ENCODE measurements around the gene UBAP1L.

Gene UBAP1L

DNA sequence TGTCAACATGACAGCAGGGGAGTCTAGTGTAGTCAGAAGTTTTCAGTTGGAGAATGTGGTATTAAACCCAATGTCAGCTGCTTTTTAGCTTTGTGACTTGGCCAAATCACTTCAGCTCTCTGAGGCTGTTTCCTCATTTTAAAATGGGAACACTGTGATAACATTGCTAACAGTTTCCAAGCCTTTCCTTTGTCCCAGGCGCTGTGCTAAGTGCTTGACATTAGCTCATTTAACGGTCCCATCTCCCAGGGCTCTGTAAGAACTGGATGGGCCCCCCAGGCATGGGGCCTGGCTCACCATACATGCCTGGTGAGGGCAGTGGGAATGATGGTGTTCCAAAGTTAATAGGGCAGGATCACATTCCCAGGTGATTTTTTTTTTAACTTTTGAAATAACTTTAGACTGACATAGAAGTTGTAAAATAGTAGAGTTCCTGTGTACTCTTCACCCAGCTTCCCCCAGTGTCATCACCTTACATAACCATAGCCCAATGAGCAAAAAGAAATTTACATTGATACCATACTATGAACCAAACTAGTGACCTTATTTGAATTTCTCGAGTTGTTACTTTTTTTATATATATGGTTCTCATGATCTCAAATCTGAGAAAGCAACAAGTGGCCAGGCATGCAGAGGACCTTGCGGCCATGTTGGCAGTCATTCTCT, 54.9 kb downstream of the UBAP1L start:
- no peak overlapping the region for H3K4me3 ChIP-seq (ENCODE audit: insufficient read depth in 1 of 2, low read depth in 1 of 2, low read length in 2 of 2)
- H3K9ac ChIP-seq (ENCODE audit: low read length): no peak overlapping the region
- H3K36me3 ChIP-seq (ENCODE audit: control insufficient read depth in 1 of 2, insufficient read depth in 2 of 2, low read depth in 1 of 2, low read length in 2 of 2): no peaks in the 10 kb centered on the region
- peaks cover 49 to 77% of the 10 kb centered on the region in 2 experiments for H3K27me3 ChIP-seq (ENCODE audit: control insufficient read depth in 1 of 2, insufficient read depth in 1 of 2, low read length in 2 of 2)
- H2BK12ac ChIP-seq (ENCODE audit: low read length in 2 of 2): no peak overlapping the region
- no peak overlapping the region for H2AK5ac ChIP-seq (ENCODE audit: low read length, severe bottlenecking)
- H3K23ac ChIP-seq (ENCODE audit: low read length in 2 of 2): no peak overlapping the region
- no peak overlapping the region for H4K8ac ChIP-seq (ENCODE audit: low read length)
- H2BK5ac ChIP-seq (ENCODE audit: low read depth, low read length, poor library complexity, severe bottlenecking): no peak overlapping the region
- no peak overlapping the region for H2BK120ac ChIP-seq (ENCODE audit: low read depth, low read length)
- no peak overlapping the region for H3K4ac ChIP-seq (ENCODE audit: low read depth in 1 of 2, low read length in 2 of 2)
- H2BK15ac ChIP-seq (ENCODE audit: low read depth, poor library complexity, severe bottlenecking): no peak overlapping the region
- WGBS: 94% methylated on average over 4 of the region's 4 CpGs
- H3K4me2 ChIP-seq (ENCODE audit: low read length, poor library complexity, severe bottlenecking): no peak overlapping the region
- H3K4me1 ChIP-seq (ENCODE audit: control insufficient read depth, insufficient read depth, low read depth, low read length): peaks cover 23% of the 10 kb centered on the region
- no peak overlapping the region for H3K18ac ChIP-seq (ENCODE audit: low read depth in 1 of 2, low read length in 2 of 2)
- no peak for DNase-seq
- peaks cover 7% of the 10 kb centered on the region for H3K9me3 ChIP-seq (ENCODE audit: control insufficient read depth, low read length)
- H4K91ac ChIP-seq (ENCODE audit: low read length): no peak overlapping the region
- H3K14ac ChIP-seq (ENCODE audit: low read length in 2 of 2): no peak overlapping the region
- no peak overlapping the region for H2AFZ ChIP-seq (ENCODE audit: low read depth, low read length)
- H3K27ac ChIP-seq (ENCODE audit: low read length, poor library complexity, severe bottlenecking): no peak overlapping the region
- no peaks in the 10 kb centered on the region for H3K79me1 ChIP-seq (replicated peaks; ENCODE audit: low read length, poor library complexity, severe bottlenecking)

DNA sequence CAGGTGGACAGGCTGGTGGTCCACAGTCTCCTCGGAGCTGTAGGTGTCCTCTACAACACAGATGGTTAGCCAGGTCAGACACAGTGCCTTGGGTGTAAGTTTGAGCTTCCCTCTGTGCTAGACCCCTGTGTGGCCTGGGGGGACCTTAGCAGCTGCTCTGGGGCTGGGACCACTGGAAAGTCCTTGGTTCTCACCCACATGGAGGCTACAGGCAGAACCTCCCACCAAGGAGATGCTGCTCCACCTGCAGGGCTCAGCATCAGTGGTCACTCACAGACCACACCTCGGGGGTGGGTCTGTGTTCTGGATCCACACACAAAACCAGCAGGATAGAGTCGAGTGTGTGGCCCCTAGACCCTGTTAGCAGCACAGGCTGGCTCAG, 55.6 kb downstream of the UBAP1L start:
- Histone ChIP-seq H3K27ac (ENCODE audit: low read length, poor library complexity, severe bottlenecking) (no peak overlapping the region), H2BK5ac (ENCODE audit: low read depth, low read length, poor library complexity, severe bottlenecking) (no peak overlapping the region), H2BK12ac (ENCODE audit: low read length in 2 of 2) (no peak overlapping the region), H3K4me3 (ENCODE audit: insufficient read depth in 1 of 2, low read depth in 1 of 2, low read length in 2 of 2) (no peak overlapping the region), H3K4me1 (ENCODE audit: control insufficient read depth, insufficient read depth, low read depth, low read length) (peaks cover 29% of the 10 kb centered on the region), H3K36me3 (ENCODE audit: control insufficient read depth in 1 of 2, insufficient read depth in 2 of 2, low read depth in 1 of 2, low read length in 2 of 2) (no peaks in the 10 kb centered on the region), H4K8ac (ENCODE audit: low read length) (no peak overlapping the region), H4K91ac (ENCODE audit: low read length) (no peak overlapping the region), H3K4ac (ENCODE audit: low read depth in 1 of 2, low read length in 2 of 2) (no peak overlapping the region), H3K9me3 (ENCODE audit: control insufficient read depth, low read length) (peaks cover 7% of the 10 kb centered on the region), H3K4me2 (ENCODE audit: low read length, poor library complexity, severe bottlenecking) (no peak overlapping the region), H3K9ac (ENCODE audit: low read length) (no peak overlapping the region), H3K14ac (ENCODE audit: low read length in 2 of 2) (no peak overlapping the region), H2AFZ (ENCODE audit: low read depth, low read length) (no peak overlapping the region), H3K27me3 (ENCODE audit: control insufficient read depth in 1 of 2, insufficient read depth in 1 of 2, low read length in 2 of 2) (peaks cover 45 to 74% of the 10 kb centered on the region in 2 experiments), H3K23ac (ENCODE audit: low read length in 2 of 2) (no peak overlapping the region), H3K18ac (ENCODE audit: low read depth in 1 of 2, low read length in 2 of 2) (no peak overlapping the region), H2BK15ac (ENCODE audit: low read depth, poor library complexity, severe bottlenecking) (no peak overlapping the region), H2AK5ac (ENCODE audit: low read length, severe bottlenecking) (no peak overlapping the region), H2BK120ac (ENCODE audit: low read depth, low read length) (no peak overlapping the region), H3K79me1 (replicated peaks; ENCODE audit: low read length, poor library complexity, severe bottlenecking) (no peaks in the 10 kb centered on the region)
- 76% methylated on average over 3 of the region's 3 CpGs for WGBS
- no peak for DNase-seq

DNA sequence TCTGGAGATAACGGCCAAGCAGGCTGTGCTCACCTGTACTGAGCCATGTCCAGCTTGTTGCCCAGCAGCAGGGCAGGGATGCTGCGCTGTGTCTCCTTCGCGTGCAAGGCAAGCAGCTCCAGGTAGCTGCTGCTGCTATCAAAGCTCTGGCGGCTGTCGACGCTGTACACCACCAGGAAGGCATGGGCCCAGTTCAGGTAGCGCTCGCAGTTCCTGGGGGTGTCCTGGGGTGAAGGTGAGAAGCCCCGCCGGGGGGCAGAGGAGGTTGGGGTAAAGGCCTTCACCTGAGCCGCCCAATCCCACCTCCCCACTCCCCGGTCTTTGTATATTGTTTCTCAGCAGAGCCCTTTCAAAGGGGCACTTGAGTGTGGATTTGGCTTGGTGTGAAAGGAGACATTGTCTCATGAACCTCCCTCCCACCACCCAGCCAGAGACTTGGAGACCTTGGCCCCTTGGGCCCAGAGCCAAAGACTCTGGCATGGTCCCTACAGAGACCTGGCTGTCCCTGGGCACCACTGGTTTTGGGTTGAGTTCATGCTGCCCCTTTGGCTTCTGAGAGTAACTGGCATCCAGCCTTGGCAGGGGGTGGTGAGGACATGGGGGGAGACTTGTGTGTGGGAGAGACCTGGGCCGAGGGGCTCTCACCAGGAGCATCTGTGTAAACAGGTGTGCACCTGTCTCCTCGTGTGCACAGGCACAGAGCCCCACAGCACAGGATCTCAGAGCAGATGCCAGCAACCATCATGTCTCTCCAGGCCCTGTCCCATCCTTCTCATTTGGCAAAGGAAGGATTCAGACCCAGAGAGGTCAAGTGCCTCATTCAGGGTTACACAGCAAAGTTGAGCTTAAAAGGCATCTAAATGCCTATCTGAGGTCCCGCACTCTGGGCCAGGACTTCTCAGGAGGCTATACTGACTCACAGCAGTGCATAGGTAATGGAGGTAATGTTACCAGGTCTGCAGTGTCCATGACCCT, 56.3 kb downstream of the UBAP1L start:
- Histone ChIP-seq H3K36me3 (ENCODE audit: control insufficient read depth in 1 of 2, insufficient read depth in 2 of 2, low read depth in 1 of 2, low read length in 2 of 2) (no peaks in the 10 kb centered on the region), H2AFZ (ENCODE audit: low read depth, low read length) (no peak overlapping the region), H3K4me1 (ENCODE audit: control insufficient read depth, insufficient read depth, low read depth, low read length) (peaks cover 29% of the 10 kb centered on the region), H3K4me3 (ENCODE audit: insufficient read depth in 1 of 2, low read depth in 1 of 2, low read length in 2 of 2) (no peak overlapping the region), H3K27me3 (ENCODE audit: control insufficient read depth in 1 of 2, insufficient read depth in 1 of 2, low read length in 2 of 2) (peaks cover 38 to 68% of the 10 kb centered on the region in 2 experiments), H3K4ac (ENCODE audit: low read depth in 1 of 2, low read length in 2 of 2) (peak overlapping the region in 1 of 2 experiments; percentile 38), H3K9me3 (ENCODE audit: control insufficient read depth, low read length) (peaks cover 7% of the 10 kb centered on the region), H3K27ac (ENCODE audit: low read length, poor library complexity, severe bottlenecking) (no peak overlapping the region), H3K79me1 (replicated peaks; ENCODE audit: low read length, poor library complexity, severe bottlenecking) (no peaks in the 10 kb centered on the region), H3K18ac (ENCODE audit: low read depth in 1 of 2, low read length in 2 of 2) (no peak overlapping the region), H2BK15ac (ENCODE audit: low read depth, poor library complexity, severe bottlenecking) (no peak overlapping the region), H2BK5ac (ENCODE audit: low read depth, low read length, poor library complexity, severe bottlenecking) (no peak overlapping the region), H3K4me2 (ENCODE audit: low read length, poor library complexity, severe bottlenecking) (no peak overlapping the region), H3K14ac (ENCODE audit: low read length in 2 of 2) (no peak overlapping the region), H4K91ac (ENCODE audit: low read length) (peak overlapping the region; percentile 12), H2BK120ac (ENCODE audit: low read depth, low read length) (no peak overlapping the region), H2BK12ac (ENCODE audit: low read length in 2 of 2) (no peak overlapping the region), H3K9ac (ENCODE audit: low read length) (no peak overlapping the region), H3K23ac (ENCODE audit: low read length in 2 of 2) (no peak overlapping the region), H4K8ac (ENCODE audit: low read length) (no peak overlapping the region), H2AK5ac (ENCODE audit: low read length, severe bottlenecking) (peak overlapping the region; percentile 7)
- no peak for DNase-seq
- 92% methylated on average over 13 of the region's 16 CpGs for WGBS

DNA sequence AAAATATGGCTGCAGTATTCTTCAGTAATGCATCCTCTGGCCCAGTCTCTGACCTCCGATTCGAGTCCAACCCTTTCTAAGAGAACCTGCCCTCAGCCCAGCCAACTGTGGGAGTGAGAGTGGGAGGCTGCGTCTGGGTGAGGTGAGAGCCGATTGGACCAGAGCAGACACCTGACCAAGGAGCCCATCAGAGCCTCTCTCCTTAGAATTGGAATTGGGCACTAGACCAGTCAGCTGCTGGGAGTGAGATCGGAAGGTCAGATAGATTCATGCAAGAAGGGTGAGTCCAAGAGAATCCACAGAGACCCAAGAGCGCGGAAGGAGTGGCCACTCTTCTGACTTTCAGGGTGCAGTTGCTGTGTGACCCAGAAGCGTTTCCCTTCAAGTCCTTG, 57.5 kb downstream of the UBAP1L start:
- DNase-seq: no peak
- H3K18ac ChIP-seq (ENCODE audit: low read depth in 1 of 2, low read length in 2 of 2): no peak overlapping the region
- H3K14ac ChIP-seq (ENCODE audit: low read length in 2 of 2): no peak overlapping the region
- no peak overlapping the region for H2BK15ac ChIP-seq (ENCODE audit: low read depth, poor library complexity, severe bottlenecking)
- H3K4ac ChIP-seq (ENCODE audit: low read depth in 1 of 2, low read length in 2 of 2): no peak overlapping the region
- no peak overlapping the region for H4K91ac ChIP-seq (ENCODE audit: low read length)
- H3K4me2 ChIP-seq (ENCODE audit: low read length, poor library complexity, severe bottlenecking): no peak overlapping the region
- no peak overlapping the region for H4K8ac ChIP-seq (ENCODE audit: low read length)
- peaks cover 29% of the 10 kb centered on the region for H3K4me1 ChIP-seq (ENCODE audit: control insufficient read depth, insufficient read depth, low read depth, low read length)
- no peak overlapping the region for H3K4me3 ChIP-seq (ENCODE audit: insufficient read depth in 1 of 2, low read depth in 1 of 2, low read length in 2 of 2)
- H3K9ac ChIP-seq (ENCODE audit: low read length): no peak overlapping the region
- no peaks in the 10 kb centered on the region for H3K36me3 ChIP-seq (ENCODE audit: control insufficient read depth in 1 of 2, insufficient read depth in 2 of 2, low read depth in 1 of 2, low read length in 2 of 2)
- H3K27ac ChIP-seq (ENCODE audit: low read length, poor library complexity, severe bottlenecking): no peak overlapping the region
- no peak overlapping the region for H2AFZ ChIP-seq (ENCODE audit: low read depth, low read length)
- H3K27me3 ChIP-seq (ENCODE audit: control insufficient read depth in 1 of 2, insufficient read depth in 1 of 2, low read length in 2 of 2): peaks cover 35 to 62% of the 10 kb centered on the region in 2 experiments
- H2BK12ac ChIP-seq (ENCODE audit: low read length in 2 of 2): no peak overlapping the region
- H2BK5ac ChIP-seq (ENCODE audit: low read depth, low read length, poor library complexity, severe bottlenecking): peak overlapping the region; percentile 8
- H3K23ac ChIP-seq (ENCODE audit: low read length in 2 of 2): no peak overlapping the region
- 94% methylated on average over 8 of the region's 8 CpGs for WGBS
- H3K9me3 ChIP-seq (ENCODE audit: control insufficient read depth, low read length): peaks cover 7% of the 10 kb centered on the region
- no peak overlapping the region for H2BK120ac ChIP-seq (ENCODE audit: low read depth, low read length)
- H3K79me1 ChIP-seq (replicated peaks; ENCODE audit: low read length, poor library complexity, severe bottlenecking): no peaks in the 10 kb centered on the region
- H2AK5ac ChIP-seq (ENCODE audit: low read length, severe bottlenecking): no peak overlapping the region
